HG02973 (cell line): ENCODE results near the gene SPAG9.
A peak's percentile ranks its signal among the peaks of the same experiment; 100 is the strongest.
"Not testable (repeated sequence)": the region's sequence is repeated elsewhere in the genome, so short reads cannot be mapped to it uniquely, and the experiment has no call there.

Source experiments
- ATAC-seq: cut with Tn5 transposase; IDR thresholded peaks from one replicate; pipeline ENCODE4 v1.9.1; 2021; ENCODE audit warnings: moderate library complexity; ENCODE audit not compliant: unreplicated experiment

Gene SPAG9

DNA sequence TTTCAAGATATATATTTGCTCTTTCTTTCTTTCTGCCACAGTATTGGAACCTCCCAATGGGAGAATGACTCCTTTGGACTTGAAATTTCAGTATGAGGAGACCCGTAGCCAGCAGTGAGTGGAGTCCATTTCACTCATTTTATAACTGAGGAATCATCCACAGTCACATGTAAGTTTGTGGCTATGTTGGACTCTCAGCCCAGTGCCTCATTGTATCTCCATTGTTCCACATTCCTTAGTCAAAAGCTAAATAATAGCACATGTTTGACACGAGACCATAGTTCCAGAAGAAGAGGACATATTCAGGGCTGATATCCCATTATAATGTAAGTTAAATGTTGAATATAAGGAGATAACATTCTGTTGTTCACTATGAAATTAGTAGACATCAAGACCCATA lies 12.7 kb upstream of the SPAG9 start:
- ATAC-seq = no peak

DNA sequence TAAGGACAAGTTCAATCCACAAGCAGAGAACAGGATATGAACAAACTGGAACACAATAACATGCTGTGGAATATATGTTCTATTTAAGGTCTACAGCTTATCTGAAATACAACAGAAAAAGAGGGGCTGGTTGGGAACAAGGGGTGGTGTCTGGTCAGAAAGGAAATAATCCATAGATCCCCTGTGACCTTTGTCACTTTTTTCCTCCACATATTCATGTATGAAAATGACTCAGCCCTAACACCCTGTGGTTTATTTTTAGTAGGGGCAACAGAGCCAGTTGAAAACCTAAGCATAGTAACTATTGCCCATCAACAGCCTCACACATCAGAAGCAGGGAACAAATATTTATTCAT lies 12.3 kb upstream of the SPAG9 start:
- peak; percentile 67 for ATAC-seq

DNA sequence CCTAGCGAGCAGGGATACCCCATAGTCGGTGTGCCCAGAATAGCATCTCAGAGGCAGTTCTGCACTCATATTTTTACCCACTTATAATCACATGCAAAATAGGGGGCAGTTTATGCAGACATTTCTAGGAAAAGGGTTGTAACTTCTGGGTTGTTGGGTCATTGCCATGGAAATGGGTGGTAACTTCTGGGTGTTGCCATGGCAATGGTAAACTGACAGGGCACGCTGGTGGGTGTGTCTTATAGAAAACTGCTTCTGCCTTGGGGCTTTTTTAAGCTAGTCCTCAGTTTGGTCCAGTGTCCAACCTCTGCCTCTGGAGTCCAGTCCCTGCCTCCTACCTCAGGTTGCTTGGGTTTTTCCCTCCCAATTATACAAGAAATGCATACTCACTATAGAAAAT lies 7.4 kb upstream of the SPAG9 start:
- ATAC-seq = no peak

DNA sequence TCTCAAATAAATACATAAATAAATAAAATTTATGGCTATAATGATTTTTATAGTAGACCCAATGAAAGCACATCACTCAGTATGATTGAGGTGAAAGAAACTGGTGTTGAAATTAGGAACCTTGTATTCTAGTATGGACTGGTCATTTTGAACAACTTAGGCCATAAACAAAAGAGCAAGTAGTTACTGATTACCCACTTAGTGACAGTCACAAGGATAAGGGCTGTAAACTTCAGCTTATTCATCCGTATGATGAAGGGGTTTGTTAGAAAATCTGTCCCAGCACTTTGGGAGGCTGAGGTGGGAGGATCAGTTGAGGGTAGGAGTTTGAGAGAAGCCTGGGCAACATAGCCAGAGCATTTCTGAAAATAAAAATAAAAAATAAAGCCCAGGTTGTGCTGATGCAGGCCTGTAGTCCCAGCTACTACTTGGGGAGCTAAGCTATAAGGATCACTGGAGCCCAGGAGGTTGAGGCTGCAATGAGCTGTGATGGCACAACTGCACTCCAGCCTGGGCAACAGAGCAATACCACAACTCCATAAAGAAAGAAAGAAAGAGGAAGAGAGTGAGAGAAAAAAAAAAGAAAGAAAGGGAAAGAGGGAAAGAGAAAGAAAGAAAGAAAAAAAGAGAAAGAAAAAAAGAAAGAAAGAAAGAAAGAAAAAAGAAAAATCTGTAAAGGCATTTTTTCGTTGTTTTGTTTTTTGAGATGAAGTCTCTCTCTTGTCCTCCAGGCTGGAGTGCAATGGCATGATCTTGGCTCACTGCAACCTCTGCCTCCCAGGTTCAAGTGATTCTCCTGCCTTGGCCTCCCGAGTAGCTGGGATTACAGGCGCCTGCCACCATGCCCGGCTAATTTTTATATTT lies 4.2 kb upstream of the SPAG9 start:
- ATAC-seq = no peak

DNA sequence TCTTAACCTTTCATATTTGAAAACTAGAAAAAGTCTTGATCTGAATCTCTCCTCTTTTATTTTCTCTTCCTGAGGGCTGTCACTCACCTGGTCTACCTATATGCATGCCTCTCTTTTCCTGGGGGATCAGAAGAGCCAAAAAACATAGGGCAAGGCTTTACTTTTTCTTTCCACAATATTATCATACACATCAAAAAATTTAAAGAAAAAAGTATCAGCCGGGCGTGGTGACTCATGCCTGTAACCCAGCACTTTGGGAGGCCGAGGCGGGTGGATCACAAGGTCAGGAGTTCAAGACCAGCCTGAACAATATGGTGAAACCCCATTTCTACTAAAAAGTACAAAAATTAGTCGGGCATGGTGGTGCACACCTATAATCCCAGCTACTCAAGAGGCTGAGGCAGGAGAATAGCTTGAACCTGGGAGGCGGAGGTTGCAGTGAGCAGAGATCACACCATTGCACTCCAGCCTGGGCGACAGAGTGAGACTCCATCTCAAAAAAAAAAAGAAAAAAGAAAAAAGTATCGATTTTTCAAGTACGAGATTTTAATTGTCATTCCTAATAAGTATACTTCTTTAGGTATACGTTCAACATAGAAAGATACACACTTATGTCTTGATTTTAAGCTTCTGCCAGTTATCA lies 1.9 kb upstream of the SPAG9 start:
- not testable (repeated sequence) for ATAC-seq

DNA sequence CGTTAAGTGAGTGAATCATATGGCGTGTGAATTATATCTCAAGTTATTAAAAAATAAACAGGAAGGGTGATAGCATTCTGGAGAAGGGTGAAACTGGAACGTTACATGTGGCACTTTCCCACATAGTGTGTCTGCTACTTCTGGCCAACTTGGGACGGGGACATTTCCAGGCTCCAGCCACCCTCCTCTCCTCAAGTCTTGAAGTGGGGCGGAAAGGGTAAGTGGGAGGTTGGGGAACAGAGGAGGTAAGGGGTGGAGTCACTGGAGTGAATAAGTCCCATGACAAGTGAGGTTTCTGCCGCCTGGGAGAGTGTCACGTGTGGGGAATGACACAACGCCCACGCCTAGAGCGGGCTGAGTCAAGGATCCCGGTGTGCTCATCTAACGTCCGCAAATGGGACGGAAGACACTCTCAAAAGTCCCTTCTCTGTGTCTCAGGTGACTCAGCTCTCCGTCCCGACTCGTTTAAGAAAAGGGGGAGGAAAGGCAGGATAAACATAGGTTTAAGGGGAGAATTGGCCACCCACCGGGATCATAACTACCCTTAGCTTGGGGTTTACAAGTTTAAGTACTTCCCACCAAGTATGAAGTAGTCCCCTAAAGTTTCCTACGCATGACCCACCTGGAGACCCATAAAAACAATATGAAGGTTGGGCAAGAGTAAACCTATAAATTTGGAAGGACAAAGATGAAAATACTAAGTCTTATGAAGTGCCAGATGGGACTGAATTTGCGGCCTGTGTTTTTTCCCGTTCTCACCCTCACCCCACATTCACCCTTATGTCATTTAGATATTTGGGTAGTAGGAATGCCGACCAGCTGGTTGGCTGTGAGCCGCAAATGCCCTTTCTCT lies 1.2 kb upstream of the SPAG9 start:
- ATAC-seq = no peak

DNA sequence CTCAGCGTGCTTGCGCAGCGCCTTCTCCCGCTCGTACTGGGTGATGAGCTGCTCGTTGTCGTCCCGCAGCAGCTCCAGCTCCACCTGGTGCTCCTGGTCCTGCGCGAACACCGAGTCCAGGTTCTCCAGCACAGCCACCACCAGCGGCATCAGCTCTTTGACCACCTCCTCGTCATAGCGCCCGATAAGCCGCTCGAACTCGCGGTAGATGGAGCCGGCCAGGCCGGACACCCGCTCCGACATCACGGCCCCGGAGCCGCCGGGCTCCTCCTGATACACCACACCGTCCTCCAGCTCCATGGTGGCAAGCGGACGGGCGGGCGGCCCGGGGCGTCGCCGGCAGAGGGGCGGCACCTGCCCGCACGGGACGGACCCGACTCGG lies 320 bp downstream of the SPAG9 start:
- ATAC-seq = peak; percentile 22

DNA sequence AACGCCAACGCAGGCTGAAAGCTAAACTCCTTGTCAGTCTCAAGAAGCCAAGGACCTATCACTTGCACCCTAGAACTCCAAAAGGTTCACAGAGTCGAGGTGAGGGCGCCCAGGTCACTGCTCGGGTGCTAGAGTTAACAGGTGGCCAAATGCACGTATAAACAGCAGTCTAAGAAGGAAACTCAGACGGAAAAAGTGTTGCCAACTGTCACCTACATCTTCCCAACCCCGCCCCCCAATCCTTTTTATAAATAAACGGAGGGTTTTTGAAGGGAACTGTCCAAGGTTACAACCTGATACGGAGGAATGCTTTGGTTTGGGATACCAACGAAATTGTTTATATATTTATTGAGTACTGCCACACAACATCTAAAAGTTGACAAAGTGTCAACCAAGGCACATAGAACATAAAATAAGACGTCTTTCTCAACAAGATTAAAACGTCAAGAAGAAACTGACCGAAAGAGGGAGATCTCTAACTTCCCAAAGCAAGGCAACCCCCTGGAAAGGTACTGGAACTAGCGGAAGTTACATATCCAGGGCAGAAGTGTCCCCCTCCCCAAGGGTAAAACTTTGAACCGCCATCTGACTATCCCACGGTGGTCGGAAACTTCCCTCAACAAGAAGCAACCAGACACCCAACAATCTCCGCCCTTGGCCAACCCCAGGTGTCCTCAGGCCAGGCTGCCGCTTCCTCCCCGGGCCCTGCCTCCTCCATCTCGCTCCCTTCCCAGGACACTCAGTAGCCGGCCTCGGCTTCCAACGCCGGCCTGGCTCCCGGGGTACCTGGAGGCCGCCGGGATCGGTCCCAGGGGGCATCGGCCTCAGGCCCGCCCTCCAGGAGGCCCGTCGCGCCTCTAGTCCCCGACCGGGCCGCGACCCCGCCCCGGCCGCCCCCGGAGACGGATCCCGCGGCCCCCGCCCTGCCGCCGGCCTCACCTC lies 982 bp downstream of the SPAG9 start:
- peak; percentile 19 for ATAC-seq

DNA sequence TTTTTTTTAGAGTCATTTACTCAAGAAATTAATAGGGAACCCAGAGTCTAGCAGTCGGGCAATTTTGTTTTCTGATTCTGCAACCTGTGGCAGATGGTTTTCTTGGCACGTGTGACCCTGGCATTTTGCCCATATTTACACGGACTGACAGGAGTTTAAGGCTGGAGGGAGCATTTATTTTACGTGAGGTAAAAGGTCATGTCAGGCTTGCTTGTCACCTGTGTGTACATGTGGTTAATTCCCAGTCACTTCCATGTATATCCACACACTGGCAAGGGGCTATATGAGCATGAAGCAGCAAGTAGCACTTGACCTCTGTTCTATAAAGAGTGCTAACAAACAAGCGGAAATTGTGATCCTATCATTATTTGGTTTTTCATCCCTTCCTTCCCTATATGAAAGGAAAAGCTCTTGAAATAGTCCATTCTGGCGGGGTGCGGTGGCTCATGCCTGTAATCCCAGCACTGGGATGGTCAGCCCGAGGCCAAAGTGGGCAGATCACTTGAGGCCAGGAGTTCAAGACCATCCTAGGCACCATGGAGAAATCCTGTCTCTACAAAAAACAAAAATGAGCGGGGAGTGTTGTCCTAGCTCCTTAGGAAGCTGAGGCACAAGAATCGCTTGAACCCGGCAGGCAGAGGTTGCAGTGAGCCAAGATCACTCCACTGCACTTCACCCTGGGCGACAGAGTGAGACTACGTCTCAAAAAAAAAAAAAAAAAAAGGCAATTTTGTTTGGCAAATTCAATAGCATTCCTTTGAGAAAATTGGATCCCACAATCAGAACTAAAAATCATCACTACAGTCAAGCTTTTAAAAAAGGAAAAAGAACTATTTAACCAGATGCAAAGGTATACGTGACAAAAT lies 2.1 kb downstream of the SPAG9 start:
- ATAC-seq = no peak

DNA sequence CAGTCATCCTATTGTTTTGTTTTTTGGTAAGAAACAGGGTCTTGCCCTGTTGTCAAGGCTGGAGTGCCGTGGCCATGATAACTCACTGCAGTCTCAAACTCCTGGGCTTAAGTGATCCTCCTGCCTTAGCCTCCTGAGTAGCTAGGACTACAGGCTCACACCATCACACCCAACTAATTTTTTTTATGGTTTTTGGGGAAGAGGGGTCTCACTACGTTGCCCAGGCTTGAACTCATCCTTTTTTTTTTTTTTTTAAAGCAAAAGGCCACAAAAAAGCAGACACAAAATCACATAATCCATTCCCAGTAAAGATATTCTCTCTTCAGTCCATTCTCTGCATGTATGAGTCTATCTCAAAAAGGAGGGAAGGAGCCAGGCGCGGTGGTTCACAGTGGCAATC lies 5.5 kb downstream of the SPAG9 start:
- ATAC-seq = no peak

DNA sequence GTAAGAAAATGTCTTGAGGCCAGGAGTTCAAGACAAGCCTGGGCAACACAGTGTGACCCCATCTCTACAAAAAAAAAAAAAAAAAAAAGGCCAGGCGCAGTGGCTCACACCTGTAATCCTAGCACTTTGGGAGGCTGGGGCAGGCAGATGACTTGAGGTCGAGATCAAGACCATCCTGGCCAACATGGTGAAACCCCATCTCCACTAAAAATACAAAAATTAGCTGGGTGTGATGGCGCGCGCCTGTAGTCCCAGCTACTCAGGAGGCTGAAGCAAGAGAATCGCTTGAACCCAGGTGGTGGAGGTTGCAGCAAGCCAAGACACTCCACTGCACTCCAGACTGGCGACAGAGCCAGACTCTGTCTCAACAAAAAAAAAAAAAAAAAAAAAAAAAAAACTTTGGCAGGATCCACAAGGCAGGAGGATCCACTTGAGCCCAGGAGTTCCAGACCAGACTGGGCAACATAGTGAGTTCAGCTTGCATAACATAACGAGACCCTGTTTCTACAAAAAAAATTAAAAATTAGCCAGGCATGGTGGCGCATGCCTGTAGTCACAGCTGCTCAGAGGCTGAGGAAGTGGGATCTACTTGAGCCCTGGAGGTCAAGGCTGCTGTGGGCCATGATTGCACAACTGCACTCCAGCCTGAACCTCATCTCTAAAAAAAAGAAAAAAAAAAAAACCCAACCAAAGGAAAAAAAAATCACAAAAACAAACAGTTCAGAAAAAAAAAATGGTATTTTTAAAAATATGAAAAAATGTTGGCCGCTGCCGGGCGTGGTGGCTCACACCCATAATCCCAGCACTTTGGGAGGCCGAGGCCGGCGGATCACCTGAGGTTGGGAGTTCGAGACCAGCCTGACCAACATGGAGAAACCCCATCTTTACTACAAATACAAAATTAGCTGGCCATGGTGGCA lies 8.1 kb downstream of the SPAG9 start:
- ATAC-seq = not testable (repeated sequence)

DNA sequence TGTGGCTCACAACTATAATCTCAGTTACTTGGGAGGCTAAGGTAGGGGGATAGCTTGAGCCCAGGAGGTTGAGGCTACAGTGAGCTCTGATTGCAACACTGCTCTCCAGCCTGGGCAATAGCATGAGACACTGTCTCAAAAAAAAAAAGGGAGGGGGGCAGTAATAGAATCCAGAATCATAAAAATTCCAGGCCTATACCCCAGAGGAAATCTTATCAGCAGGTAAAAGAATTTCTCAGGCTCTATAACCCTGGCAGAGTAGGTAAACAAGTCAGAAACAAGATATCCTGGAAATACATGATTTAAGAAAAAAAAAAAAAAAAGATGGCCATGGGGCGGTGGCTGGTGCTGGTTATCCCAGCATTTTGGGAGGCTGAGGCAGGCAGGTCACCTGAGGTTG lies 12.9 kb downstream of the SPAG9 start:
- no peak for ATAC-seq

DNA sequence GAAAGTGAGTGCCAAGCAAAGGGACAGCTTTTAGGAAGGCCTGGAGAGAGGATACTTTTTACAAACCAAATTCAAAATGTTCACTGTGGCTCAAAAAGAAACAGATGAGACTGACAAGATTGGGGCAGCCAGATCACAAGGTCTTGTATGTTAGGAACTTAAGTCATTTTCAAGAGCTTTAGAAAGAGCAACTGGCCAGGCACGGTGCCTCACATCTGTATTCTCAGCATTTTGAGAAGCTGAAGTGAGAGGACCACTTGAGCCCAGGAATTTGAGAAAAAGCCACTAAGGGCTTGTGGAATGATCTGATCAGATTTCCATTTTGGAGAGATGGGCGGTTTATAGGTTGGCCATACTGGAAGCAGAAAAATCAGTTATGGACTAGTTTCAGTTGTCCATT lies 17.2 kb downstream of the SPAG9 start:
- no peak for ATAC-seq

DNA sequence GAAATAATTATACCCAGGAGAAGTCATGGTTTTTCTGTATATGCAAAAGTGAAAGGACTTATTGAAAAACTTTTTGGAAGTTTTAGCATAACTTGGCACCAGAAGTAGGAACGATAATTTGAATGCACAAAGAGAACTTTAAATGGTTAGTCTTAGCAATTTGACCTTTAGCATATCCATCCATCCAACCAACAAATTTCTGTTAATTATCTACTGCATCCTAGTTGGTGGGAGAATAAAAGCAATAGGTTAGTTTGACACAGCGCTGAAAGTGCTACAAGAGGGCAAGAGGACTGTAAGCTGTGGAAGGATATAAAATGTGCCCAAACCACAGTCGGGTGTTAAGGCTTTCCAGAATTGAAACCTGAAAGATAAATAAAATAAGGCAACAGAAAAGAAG lies 17.6 kb downstream of the SPAG9 start:
- ATAC-seq = no peak

DNA sequence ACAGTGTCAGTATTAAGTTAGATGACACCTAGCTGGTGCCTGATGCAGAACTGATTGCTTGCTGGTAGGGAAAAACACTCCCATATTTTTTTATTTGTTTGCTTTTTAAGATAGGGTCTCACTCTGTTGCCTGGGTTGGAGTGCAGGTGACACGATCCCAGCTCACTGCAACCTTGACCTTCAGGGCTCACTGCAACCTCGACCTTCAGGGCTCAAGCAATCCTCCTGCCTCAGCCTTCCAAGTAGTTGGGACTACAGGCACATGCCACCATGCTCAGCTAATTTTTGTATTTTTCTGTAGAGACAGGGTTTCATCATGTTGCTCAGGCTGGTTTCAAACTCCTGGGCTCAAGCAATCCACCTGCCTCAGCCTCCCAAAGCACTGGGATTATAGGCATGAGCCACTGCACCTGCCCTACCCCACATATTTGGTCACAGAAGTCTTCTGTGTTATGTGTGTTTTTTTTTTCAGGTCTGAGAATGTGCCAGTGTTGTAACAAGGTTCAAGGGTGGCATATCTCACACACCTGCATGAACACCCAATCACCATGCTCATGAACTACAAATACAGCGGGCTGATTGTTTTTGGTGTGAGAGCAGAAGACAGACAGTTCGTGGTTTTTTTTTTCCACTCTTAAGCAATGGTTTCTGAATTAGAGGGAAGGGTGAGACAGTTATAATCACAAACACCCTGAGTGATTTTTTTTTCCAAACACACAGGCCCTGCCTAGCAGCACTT lies 22.8 kb downstream of the SPAG9 start:
- no peak for ATAC-seq

DNA sequence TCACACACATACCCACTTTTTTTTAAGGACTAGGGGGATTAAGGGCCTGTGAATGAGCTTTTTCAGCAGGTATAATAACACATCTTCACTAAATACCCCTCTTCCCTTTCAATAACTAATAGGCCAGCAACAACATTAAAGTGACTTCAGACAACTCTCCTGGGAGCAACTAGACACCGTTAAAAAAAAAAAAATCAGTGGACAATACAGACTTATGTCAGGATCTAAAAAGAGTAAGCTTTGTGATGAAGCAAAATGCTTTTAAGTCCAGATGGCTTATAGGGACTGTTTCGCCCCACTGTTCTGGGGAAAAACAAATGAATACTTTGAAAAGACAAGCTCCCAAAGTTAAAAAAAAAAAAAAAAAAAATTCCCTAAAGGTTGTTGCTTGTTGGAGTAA lies 29.0 kb downstream of the SPAG9 start:
- no peak for ATAC-seq

DNA sequence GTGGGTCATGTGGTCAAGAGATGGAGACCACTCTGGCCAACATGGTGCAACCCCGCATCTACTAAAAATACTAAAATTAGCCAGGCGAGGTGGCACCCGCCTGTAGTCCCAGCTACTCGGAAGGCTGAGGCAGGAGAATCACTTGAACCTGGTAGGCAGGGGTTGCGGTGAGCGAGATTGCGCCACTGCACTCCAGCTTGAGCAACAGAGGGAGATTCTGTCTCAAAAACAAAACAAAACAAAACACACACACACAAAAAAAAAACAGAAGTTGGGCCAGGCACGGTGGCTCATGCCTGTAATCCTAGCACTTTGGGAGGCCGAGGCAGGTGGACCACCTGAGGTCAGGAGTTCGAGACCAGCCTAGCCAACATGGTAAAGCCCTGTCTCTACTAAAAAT lies 31.8 kb downstream of the SPAG9 start:
- ATAC-seq = not testable (repeated sequence)

DNA sequence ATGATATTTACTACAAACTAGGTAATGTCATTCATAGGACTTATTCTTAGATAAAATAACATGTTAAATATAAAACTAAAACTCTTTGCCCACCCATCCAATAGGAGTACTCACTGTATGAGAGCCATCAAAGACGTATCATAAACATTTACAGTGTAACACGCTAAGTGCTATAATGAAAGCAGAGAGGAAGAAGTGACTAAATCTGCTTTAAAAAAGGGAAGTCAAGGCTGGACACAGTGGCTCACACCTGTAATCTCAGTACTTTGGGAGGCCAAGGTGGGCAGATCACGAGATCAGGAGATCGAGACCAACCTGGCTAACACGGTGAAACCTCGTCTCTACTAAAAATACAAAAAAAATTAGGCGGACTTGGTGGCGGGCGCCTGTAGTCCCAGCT lies 32.4 kb downstream of the SPAG9 start:
- no peak for ATAC-seq
